KMS-11 (cell line): Measurements from ENCODE around the gene IFNA8.

Source experiments
- H2AFZ ChIP-seq: fragments of 200-600 bp; sonication (generic); 2 replicates; pipeline ENCODE4 v1.6.1; 2016; ENCODE audit warnings: antibody characterized with exemption, mixed run types, low read depth
- H3K27ac ChIP-seq: fragments of 200-600 bp; sonication (generic); 2 replicates; pipeline ENCODE4 v1.6.1; 2016; ENCODE audit warnings: mild to moderate bottlenecking, mixed run types
- H3K27me3 ChIP-seq: fragments of 200-600 bp; sonication (generic); 2 replicates; pipeline ENCODE4 v1.6.1; 2017; ENCODE audit warnings: mild to moderate bottlenecking, low read depth, mixed run types, moderate library complexity; ENCODE audit not compliant: insufficient read depth
- H3K36me3 ChIP-seq: fragments of 200-600 bp; sonication (generic); 2 replicates; pipeline ENCODE4 v1.6.1; 2017; ENCODE audit warnings: mild to moderate bottlenecking, mixed run types; ENCODE audit not compliant: insufficient read depth
- H3K4me1 ChIP-seq: fragments of 200-600 bp; sonication (generic); 2 replicates; pipeline ENCODE4 v1.6.1; 2016; ENCODE audit warnings: mild to moderate bottlenecking, low read depth, mixed run types; ENCODE audit not compliant: poor library complexity, severe bottlenecking
- H3K4me2 ChIP-seq: fragments of 200-600 bp; sonication (generic); 2 replicates; pipeline ENCODE4 v1.7.0; 2016; ENCODE audit warnings: mild to moderate bottlenecking, mixed run types
- H3K4me3 ChIP-seq: fragments of 200-600 bp; sonication (generic); IDR thresholded peaks from 2 replicates; pipeline ENCODE4 v1.6.1; 2017; ENCODE audit warnings: low read depth, low read length, mixed read lengths; ENCODE audit not compliant: insufficient read depth
- H3K79me2 ChIP-seq: fragments of 200-600 bp; sonication (generic); 2 replicates; pipeline ENCODE4 v1.6.1; 2016; ENCODE audit warnings: low read depth, mixed run types; ENCODE audit not compliant: insufficient read depth
- H3K9ac ChIP-seq: fragments of 200-600 bp; sonication (generic); 2 replicates; pipeline ENCODE4 v1.6.1; 2016; ENCODE audit warnings: mild to moderate bottlenecking, mixed run types
- H4K20me1 ChIP-seq: fragments of 200-600 bp; sonication (generic); 2 replicates; pipeline ENCODE4 v1.6.1; 2016; ENCODE audit warnings: mild to moderate bottlenecking, mixed run types; ENCODE audit not compliant: insufficient read depth
- TF ChIP-seq, protein P1 (sequence below): fragments of 200-600 bp; sonication (generic); conservative IDR thresholded peaks from 2 replicates; pipeline ENCODE4 v1.6.1; 2017; ENCODE audit warnings: low read depth, mild to moderate bottlenecking, antibody characterized with exemption, low read length, moderate library complexity, mixed read lengths

Gene IFNA8

DNA sequence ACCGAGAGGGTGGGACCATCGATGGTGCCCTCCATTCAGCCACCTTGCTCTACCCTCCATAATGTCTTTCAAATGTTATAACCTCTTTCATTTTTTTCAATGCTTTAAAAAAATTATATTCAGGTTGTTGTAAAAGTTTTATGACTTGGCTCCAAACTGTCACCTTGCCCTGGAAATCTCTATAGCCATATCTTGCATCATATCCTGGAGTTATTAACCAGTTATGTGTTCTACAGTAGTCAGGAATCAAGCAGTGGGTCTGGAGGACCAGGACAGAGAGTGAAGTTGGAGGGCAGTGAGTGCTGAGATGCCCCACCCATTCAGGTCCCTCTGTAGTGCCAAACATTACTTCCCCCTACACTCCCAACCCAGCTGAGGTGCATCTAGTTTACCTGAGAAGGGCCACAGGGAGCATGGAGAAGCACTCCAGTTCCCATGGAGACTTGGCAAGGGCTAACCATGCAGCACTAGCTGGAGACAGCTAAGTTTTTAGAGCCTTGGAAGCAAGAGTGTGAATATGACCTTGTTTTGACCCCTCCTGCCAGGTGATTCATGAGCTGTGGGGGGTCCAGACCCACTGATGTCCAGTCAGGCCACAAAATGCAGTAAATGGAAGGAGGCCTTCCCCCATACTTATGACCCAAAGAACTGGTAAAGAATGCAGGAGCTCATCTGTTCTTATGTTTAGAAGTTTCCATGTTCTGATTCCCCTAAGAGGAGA is 5.5 kb downstream of the IFNA8 start:
- Histone ChIP-seq H3K27ac (no peak overlapping the region), H3K9ac (no peak overlapping the region), H3K4me2 (no peak overlapping the region), H3K4me3 (no peak overlapping the region), H3K36me3 (no peaks in the 10 kb centered on the region), H3K27me3 (no peaks in the 10 kb centered on the region), H3K4me1 (no peaks in the 10 kb centered on the region), H4K20me1 (no peaks in the 10 kb centered on the region), H3K79me2 (no peaks in the 10 kb centered on the region), H2AFZ (no peak overlapping the region)
- TF ChIP-seq, protein P1, sequence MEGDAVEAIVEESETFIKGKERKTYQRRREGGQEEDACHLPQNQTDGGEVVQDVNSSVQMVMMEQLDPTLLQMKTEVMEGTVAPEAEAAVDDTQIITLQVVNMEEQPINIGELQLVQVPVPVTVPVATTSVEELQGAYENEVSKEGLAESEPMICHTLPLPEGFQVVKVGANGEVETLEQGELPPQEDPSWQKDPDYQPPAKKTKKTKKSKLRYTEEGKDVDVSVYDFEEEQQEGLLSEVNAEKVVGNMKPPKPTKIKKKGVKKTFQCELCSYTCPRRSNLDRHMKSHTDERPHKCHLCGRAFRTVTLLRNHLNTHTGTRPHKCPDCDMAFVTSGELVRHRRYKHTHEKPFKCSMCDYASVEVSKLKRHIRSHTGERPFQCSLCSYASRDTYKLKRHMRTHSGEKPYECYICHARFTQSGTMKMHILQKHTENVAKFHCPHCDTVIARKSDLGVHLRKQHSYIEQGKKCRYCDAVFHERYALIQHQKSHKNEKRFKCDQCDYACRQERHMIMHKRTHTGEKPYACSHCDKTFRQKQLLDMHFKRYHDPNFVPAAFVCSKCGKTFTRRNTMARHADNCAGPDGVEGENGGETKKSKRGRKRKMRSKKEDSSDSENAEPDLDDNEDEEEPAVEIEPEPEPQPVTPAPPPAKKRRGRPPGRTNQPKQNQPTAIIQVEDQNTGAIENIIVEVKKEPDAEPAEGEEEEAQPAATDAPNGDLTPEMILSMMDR = no peak

DNA sequence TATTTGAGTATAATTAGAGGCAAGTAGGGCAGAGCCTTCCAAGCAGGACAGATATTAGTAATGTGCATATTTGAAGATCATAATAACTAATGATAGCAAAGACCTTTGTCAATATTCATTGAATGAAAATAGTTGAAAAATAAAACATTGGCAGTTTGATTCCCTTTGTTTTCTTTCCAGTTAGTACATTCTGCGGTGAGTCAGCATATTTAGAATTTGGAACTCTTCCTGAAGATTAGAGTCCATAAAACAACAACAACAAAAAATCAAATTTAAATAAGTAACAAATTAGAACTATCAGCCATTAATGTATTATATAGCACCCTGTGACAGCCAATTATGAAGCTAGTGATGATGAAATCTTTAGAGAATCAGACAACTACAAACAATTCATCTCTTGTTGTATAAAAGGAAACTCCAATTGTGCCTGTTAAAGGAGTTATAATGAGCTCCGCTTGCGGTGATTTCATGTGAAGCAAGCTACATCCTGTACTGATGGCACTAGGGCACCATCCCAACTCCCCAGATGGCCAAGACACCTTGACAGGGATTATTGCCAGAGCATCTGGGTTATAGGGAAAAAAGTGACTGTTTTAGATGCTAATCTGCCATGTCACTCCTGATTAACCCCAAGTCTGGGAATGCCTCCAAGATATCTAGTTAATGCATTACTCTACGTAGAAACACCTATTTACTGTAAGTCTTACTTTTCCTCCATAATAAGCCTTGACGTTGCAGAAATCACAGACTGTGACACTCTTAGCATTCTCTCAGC is 6.8 kb downstream of the IFNA8 start:
- TF ChIP-seq, protein P1 = no peak
- no peak overlapping the region for H2AFZ ChIP-seq

DNA sequence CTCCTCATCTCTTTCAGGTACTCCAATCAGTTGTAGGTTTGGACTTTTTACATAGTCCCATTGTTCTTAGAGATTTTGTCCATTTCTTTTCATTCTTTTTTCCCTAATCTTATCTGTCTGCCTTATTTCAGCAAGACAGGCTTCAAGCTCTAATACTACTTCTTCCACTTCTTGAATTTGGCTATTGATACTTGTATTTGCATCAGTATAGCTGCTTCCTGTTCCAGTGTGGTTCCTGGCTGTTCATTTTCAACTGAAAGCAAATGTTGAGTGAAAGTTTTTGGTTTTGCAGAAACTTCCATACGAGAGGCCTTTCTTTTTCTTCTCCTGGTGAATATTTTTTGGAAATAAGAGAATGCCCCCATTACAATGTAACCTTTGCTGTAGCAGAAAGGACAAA is 19.3 kb downstream of the IFNA8 start:
- Histone ChIP-seq H3K4me1 (no peaks in the 10 kb centered on the region), H3K9ac (no peak overlapping the region), H3K4me3 (no peak overlapping the region), H3K27me3 (no peaks in the 10 kb centered on the region), H3K27ac (no peak overlapping the region), H3K36me3 (no peaks in the 10 kb centered on the region), H2AFZ (no peak overlapping the region), H4K20me1 (no peaks in the 10 kb centered on the region), H3K4me2 (no peak overlapping the region), H3K79me2 (no peaks in the 10 kb centered on the region)
- TF ChIP-seq, protein P1 = no peak

More for the DNA sequence above, 6.8 kb downstream of the IFNA8 start:
- Histone ChIP-seq H3K36me3 (no peaks in the 10 kb centered on the region), H3K4me1 (no peaks in the 10 kb centered on the region), H3K27ac (no peak overlapping the region), H3K79me2 (no peaks in the 10 kb centered on the region), H3K4me3 (no peak overlapping the region), H3K4me2 (no peak overlapping the region), H4K20me1 (no peaks in the 10 kb centered on the region), H3K27me3 (no peaks in the 10 kb centered on the region), H3K9ac (no peak overlapping the region)

DNA sequence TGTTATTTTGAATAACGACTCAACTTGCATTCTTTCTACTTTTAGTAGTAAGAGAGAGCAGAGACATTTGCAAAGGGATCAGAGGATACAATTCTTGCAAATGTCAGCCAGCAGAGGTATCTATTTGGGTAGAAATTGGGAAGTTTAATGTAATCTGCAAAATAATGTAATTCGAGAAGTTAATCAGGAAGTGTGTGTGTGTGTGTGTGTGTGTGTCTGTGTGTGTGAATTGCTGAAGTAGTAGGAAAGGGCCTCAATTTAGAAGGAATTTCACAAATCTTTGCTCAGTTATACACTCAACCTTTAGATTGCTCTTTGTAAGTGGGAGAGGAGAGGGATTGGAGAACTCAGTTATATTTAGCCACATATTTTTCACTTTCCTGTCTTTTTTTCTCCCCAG is 20.3 kb downstream of the IFNA8 start:
- Histone ChIP-seq H3K27ac (no peak overlapping the region), H3K9ac (no peak overlapping the region), H3K4me2 (no peak overlapping the region), H3K4me3 (no peak overlapping the region), H2AFZ (no peak overlapping the region), H3K36me3 (no peaks in the 10 kb centered on the region), H3K27me3 (no peaks in the 10 kb centered on the region), H3K79me2 (no peaks in the 10 kb centered on the region), H4K20me1 (no peaks in the 10 kb centered on the region), H3K4me1 (no peaks in the 10 kb centered on the region)
- TF ChIP-seq, protein P1 = no peak
